Thyroid gland (tissue), 4 donors: ENCODE data around the gene TEKT2. TPM values are rescaled to one million over a fixed set of nuclear protein-coding genes. Genes with fewer than 3 reads are reported as not detected.

Source experiments
- DNase-seq, 2 donors: peaks; one replicate each; pipeline ENCODE4 v3.0.0-alpha.2; 2019
- H3K27ac ChIP-seq, 3 donors: fragments of 200-600 bp; sonication (generic); 1 replicate in 2 of 3; 2 replicates in 1 of 3; pipeline ENCODE4 v1.5.1; 2016 to 2019; ENCODE audit warnings: mild to moderate bottlenecking in 1 of 3, moderate library complexity in 1 of 3
- H3K27me3 ChIP-seq: fragments of 200-600 bp; sonication (generic); one replicate; pipeline ENCODE4 v1.5.1; 2019
- H3K36me3 ChIP-seq, 2 donors: fragments of 200-600 bp; sonication (generic); one replicate each; pipeline ENCODE4 v1.5.1; 2016 to 2019
- H3K4me1 ChIP-seq, 2 donors: fragments of 200-600 bp; sonication (generic); one replicate each; pipeline ENCODE4 v1.5.1; 2017 to 2019
- H3K4me3 ChIP-seq, 3 donors: fragments of 200-600 bp; sonication (generic); replicated peaks in 1 of 3; 1 replicate in 2 of 3; 2 replicates in 1 of 3; pipeline ENCODE4 v1.5.1; 2016; ENCODE audit warnings: mild to moderate bottlenecking in 1 of 3
- H3K9me3 ChIP-seq: fragments of 200-600 bp; sonication (generic); one replicate; pipeline ENCODE4 v1.5.1; 2017
- POLR2A ChIP-seq, 2 donors: fragments of 450-650 bp; IDR thresholded peaks; one replicate each; pipeline ENCODE4 v1.6.1; 2017; ENCODE audit warnings: antibody characterized with exemption in 2 of 2, mild to moderate bottlenecking in 2 of 2, moderate library complexity in 1 of 2
- WGBS, 2 donors: methylation state at CpG; one replicate each; pipeline ENCODE4 v1.1.5; 2017; 5-methylcytosine and 5-hydroxymethylcytosine counted together
- intact Hi-C: fragments of 100-400 bp; cut with DNase I; formaldehyde crosslinking; loops from one replicate; pipeline ENCODE4 v1.15.1; 2023
- total RNA-seq, 4 donors: library from RNA; depleted of rRNA; stranded (reverse); fragments of >200 nt; gene quantifications; one replicate each; pipeline ENCODE4 v1.2.3, GENCODE V29; 2016
- TF ChIP-seq, protein P1 (sequence below), 6 experiments: fragments of 200-600 bp in 3 of 6; fragments of 450-650 bp in 3 of 6; sonication (generic) in 3 of 6; IDR thresholded peaks; one replicate each; pipeline ENCODE4 v1.5.1; 2016 to 2019; ENCODE audit warnings: antibody characterized with exemption in 6 of 6, mild to moderate bottlenecking in 2 of 6, inconsistent platforms in 1 of 6, moderate library complexity in 1 of 6

Gene TEKT2
- total RNA-seq, 4 donors from 2014 or later, result 0.89 to 4.0 (median 1.9) TPM

- Histone ChIP-seq H3K27ac (no peak overlapping the region), H3K4me3 (no peak overlapping the region), H3K9me3 (no peaks in the 10 kb centered on the region), H3K36me3 (no peaks in the 10 kb centered on the region), H3K4me1 (peaks cover 0 to 1% of the 10 kb centered on the region in 2 donors), H3K27me3 (no peaks in the 10 kb centered on the region)
- TF ChIP-seq, protein P1, sequence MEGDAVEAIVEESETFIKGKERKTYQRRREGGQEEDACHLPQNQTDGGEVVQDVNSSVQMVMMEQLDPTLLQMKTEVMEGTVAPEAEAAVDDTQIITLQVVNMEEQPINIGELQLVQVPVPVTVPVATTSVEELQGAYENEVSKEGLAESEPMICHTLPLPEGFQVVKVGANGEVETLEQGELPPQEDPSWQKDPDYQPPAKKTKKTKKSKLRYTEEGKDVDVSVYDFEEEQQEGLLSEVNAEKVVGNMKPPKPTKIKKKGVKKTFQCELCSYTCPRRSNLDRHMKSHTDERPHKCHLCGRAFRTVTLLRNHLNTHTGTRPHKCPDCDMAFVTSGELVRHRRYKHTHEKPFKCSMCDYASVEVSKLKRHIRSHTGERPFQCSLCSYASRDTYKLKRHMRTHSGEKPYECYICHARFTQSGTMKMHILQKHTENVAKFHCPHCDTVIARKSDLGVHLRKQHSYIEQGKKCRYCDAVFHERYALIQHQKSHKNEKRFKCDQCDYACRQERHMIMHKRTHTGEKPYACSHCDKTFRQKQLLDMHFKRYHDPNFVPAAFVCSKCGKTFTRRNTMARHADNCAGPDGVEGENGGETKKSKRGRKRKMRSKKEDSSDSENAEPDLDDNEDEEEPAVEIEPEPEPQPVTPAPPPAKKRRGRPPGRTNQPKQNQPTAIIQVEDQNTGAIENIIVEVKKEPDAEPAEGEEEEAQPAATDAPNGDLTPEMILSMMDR (IDR thresholded peaks at IDR 0.05), result no peak
- no peak for TF ChIP-seq POLR2A (IDR thresholded peaks at IDR 0.05)
- 79% methylated on average over 5 of the region's 5 CpGs for WGBS, 2 donors
- DNase-seq, result no peak
- intact Hi-C loops, result no loop called here
Measured at GRCh38 chr1:36115931-36116330, 32.0 kb downstream of the TEKT2 start.

GRCh38 chr1:36116901-36117300, 33.0 kb downstream of the TEKT2 start:
- Histone ChIP-seq H3K4me1 (no peaks in the 10 kb centered on the region), H3K4me3 (no peak overlapping the region), H3K36me3 (no peaks in the 10 kb centered on the region), H3K27me3 (no peaks in the 10 kb centered on the region), H3K27ac (no peak overlapping the region), H3K9me3 (no peaks in the 10 kb centered on the region)
- WGBS, 2 donors, result 79 to 94% methylated on average over 2 to 5 of the region's 5 CpGs
- intact Hi-C loops, result no loop called here
- no peak for TF ChIP-seq POLR2A (IDR thresholded peaks at IDR 0.05)
- TF ChIP-seq, protein P1 (IDR thresholded peaks at IDR 0.05), result no peak
- no peak for DNase-seq

- no peak overlapping the region for H3K27ac ChIP-seq
- intact Hi-C loops, result no loop called here
Measured at GRCh38 chr1:36118447-36119204, 34.7 kb downstream of the TEKT2 start.

GRCh38 chr1:36119456-36119855, 35.6 kb downstream of the TEKT2 start:
- Histone ChIP-seq H3K27me3 (no peaks in the 10 kb centered on the region), H3K36me3 (no peaks in the 10 kb centered on the region), H3K4me1 (peaks cover 0 to 7% of the 10 kb centered on the region in 2 donors), H3K9me3 (no peaks in the 10 kb centered on the region), H3K27ac (no peak overlapping the region), H3K4me3 (no peak overlapping the region)
- TF ChIP-seq, protein P1 (IDR thresholded peaks at IDR 0.05), result no peak
- no peak for TF ChIP-seq POLR2A (IDR thresholded peaks at IDR 0.05)
- 57 to 74% methylated on average over 7 to 8 of the region's 9 CpGs for WGBS, 2 donors
- no peak for DNase-seq
- intact Hi-C loops, result no loop called here

More at GRCh38 chr1:36118447-36119204, 34.7 kb downstream of the TEKT2 start:
- DNase-seq, result no peak
- H3K27me3 ChIP-seq, result no peaks in the 10 kb centered on the region
- H3K4me1 ChIP-seq, result no peaks in the 10 kb centered on the region
- WGBS, 2 donors, result 72 to 78% methylated on average over 9 of the region's 10 CpGs
- no peaks in the 10 kb centered on the region for H3K36me3 ChIP-seq
- no peak for TF ChIP-seq POLR2A (IDR thresholded peaks at IDR 0.05)
- TF ChIP-seq, protein P1 (IDR thresholded peaks at IDR 0.05), result no peak
- no peak overlapping the region for H3K4me3 ChIP-seq
- H3K9me3 ChIP-seq, result no peaks in the 10 kb centered on the region
